ENCODE data around the gene IL21R. TPM values are rescaled to one million over a fixed set of nuclear protein-coding genes. Genes with fewer than 3 reads are reported as not detected.

Gene IL21R
- total and polyA plus RNA-seq, 9 of the 15 experiments (the other 6 are each of a cell fraction or from before 2014, with no cell fraction given): 0.04 to 0.34 (median 0.18) TPM; not detected in 1

DNA sequence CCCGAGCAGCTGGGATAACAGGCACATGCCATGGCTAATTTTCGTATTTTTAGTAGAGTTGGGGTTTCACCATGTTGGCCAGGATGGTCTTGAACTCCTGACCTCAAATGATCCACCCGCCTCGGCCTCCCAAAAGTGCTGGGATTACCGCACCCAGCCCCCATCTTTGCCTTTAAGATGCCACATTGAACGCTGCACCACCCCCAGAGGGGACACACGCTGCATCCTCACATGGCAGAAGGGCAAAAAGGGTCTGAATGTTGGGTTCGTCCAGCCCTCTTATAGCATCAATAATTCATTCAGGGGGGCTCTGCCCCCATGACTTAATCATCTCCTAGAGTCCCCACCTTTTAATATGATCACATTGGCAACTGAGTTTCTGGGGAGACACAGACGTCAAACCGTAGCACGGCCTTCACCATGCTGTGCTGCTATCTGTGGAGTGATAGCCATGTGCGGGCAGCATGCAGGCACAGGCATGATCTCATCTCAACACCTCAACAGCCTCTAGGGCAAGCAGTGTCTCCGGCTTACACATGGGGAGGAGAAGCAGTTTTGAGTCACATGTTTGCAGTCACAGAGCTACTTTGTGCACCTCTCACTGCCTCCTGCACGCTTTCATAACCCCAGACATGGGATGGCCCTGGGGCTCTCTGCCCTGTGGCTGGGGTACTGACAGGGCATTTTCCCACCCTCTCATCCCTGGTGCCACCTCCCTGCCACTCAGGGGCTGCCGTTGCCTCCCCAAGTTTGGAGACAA, 30.0 kb downstream of the IL21R start (continued):
- TF ChIP-seq, protein P1, sequence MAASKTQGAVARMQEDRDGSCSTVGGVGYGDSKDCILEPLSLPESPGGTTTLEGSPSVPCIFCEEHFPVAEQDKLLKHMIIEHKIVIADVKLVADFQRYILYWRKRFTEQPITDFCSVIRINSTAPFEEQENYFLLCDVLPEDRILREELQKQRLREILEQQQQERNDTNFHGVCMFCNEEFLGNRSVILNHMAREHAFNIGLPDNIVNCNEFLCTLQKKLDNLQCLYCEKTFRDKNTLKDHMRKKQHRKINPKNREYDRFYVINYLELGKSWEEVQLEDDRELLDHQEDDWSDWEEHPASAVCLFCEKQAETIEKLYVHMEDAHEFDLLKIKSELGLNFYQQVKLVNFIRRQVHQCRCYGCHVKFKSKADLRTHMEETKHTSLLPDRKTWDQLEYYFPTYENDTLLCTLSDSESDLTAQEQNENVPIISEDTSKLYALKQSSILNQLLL (CRISPR knock-in tag; IDR thresholded peaks at IDR 0.05; ENCODE audit: borderline replicate concordance): no peak
- TF ChIP-seq ZFP36 (IDR thresholded peaks at IDR 0.05; ENCODE audit: low read depth, low read length, partially characterized antibody): no peak
- TF ChIP-seq L3MBTL2 (IDR thresholded peaks at IDR 0.05): peak; percentile 85
- no peak for TF ChIP-seq KDM4B (IDR thresholded peaks at IDR 0.05; ENCODE audit: borderline replicate concordance in 2 of 2, low read depth in 1 of 2)
- TF ChIP-seq, protein P2, sequence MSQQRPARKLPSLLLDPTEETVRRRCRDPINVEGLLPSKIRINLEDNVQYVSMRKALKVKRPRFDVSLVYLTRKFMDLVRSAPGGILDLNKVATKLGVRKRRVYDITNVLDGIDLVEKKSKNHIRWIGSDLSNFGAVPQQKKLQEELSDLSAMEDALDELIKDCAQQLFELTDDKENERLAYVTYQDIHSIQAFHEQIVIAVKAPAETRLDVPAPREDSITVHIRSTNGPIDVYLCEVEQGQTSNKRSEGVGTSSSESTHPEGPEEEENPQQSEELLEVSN (IDR thresholded peaks at IDR 0.05; ENCODE audit: borderline replicate concordance in 1 of 2, extremely low read depth in 1 of 2, insufficient read depth in 1 of 2, insufficient read length in 1 of 2, low read depth in 1 of 2, low read length in 1 of 2, poor library complexity in 1 of 2, severe bottlenecking in 1 of 2): peak; percentile 29 to 77
- TF ChIP-seq JUN (IDR thresholded peaks at IDR 0.05; ENCODE audit: borderline replicate concordance, low read depth, low read length): peak; percentile 22; the same call in 1 of the 2 replicates
- TF ChIP-seq JUN (CRISPR knock-in tag; IDR thresholded peaks at IDR 0.05; ENCODE audit: borderline replicate concordance): no peak
- TF ChIP-seq ERF (CRISPR knock-in tag; IDR thresholded peaks at IDR 0.05): no peak
- no peak for TF ChIP-seq IRF2 (CRISPR knock-in tag; IDR thresholded peaks at IDR 0.05)
- no peak for TF ChIP-seq TOE1 (IDR thresholded peaks at IDR 0.05; ENCODE audit: borderline replicate concordance)
- no peak for TF ChIP-seq TOE1 (CRISPR knock-in tag; IDR thresholded peaks at IDR 0.05; ENCODE audit: borderline replicate concordance, low read depth)
